IMR-90 (cell line): ENCODE measurements around the gene OR10H5. TPM values are rescaled to one million over a fixed set of nuclear protein-coding genes. Genes with fewer than 3 reads are reported as not detected.
A peak's percentile ranks its signal among the peaks of the same experiment; 100 is the strongest.

Experiments used
- ATAC-seq: fragments of 200-7000 bp; cut with Tn5 transposase; 2 replicates; pipeline ENCODE4 v1.9.1; 2020; ENCODE audit warnings: low read depth, mild to moderate bottlenecking, moderate library complexity
- BruUV-seq: library from RNA; stranded (reverse); fragments of 400-500 nt; replicated peaks from 2 replicates; lab custom pipeline; 2021; lab: Mats Ljungman, UMichigan
- CTCF ChIA-PET: fragments of 300-600 bp; formaldehyde crosslinking; extraction: SDS; loops from one replicate; lab custom pipeline; 2021; ENCODE audit warnings: antibody characterized with exemption; lab: Yijun Ruan, JAX
- POLR2A ChIA-PET: fragments of 300-600 bp; sonication (Branson Sonifier 250); formaldehyde crosslinking; loops from one replicate; lab custom pipeline; 2022; ENCODE audit warnings: antibody characterized with exemption; ENCODE audit not compliant: unreplicated experiment; lab: Charles Lee
- DNase-seq: peaks from one replicate; pipeline ENCODE4 v3.0.0; 2013
- H2AFZ ChIP-seq: replicated peaks from 2 replicates; pipeline ENCODE3; 2013; ENCODE audit warnings: low read length, mild to moderate bottlenecking; ENCODE audit not compliant: poor library complexity
- H2AK5ac ChIP-seq: 2 replicates; pipeline ENCODE4 v1.6.1; 2013; ENCODE audit warnings: low read depth, low read length, inconsistent platforms
- H2AK9ac ChIP-seq: replicated peaks from 2 replicates; pipeline ENCODE3; 2013; ENCODE audit warnings: mild to moderate bottlenecking, low read depth, low read length, moderate library complexity; ENCODE audit not compliant: poor library complexity
- H2BK120ac ChIP-seq: 2 replicates; pipeline ENCODE4 v1.6.1; 2013; ENCODE audit warnings: low read depth, low read length, inconsistent platforms
- H2BK15ac ChIP-seq: 3 replicates; pipeline ENCODE4 v1.6.1; 2013; ENCODE audit warnings: low read depth, low read length, inconsistent platforms
- H2BK20ac ChIP-seq: 2 replicates; pipeline ENCODE4 v1.6.1; 2013; ENCODE audit warnings: low read depth, mild to moderate bottlenecking, inconsistent platforms, low read length, moderate library complexity
- H2BK5ac ChIP-seq: 2 replicates; pipeline ENCODE4 v1.6.1; 2013; ENCODE audit warnings: mild to moderate bottlenecking, low read depth, low read length, inconsistent platforms; ENCODE audit not compliant: poor library complexity, severe bottlenecking
- H3K14ac ChIP-seq: replicated peaks from 2 replicates; pipeline ENCODE4 v1.6.1; 2013; ENCODE audit warnings: low read depth, low read length, inconsistent platforms
- H3K18ac ChIP-seq: 2 replicates; pipeline ENCODE4 v1.6.1; 2013; ENCODE audit warnings: low read depth, low read length, control low read depth
- H3K23ac ChIP-seq: 2 replicates; pipeline ENCODE4 v1.6.1; 2013; ENCODE audit warnings: low read depth, low read length, inconsistent platforms
- H3K27ac ChIP-seq: 2 replicates; pipeline ENCODE4 v1.5.1; 2013; ENCODE audit warnings: mild to moderate bottlenecking, control low read depth, low read length; ENCODE audit not compliant: insufficient read depth
- H3K27me3 ChIP-seq: 2 replicates; pipeline ENCODE4 v1.6.1; 2013; ENCODE audit warnings: low read length; ENCODE audit not compliant: control insufficient read depth, insufficient read depth
- H3K36me3 ChIP-seq: 2 replicates; pipeline ENCODE4 v1.6.1; 2013; ENCODE audit warnings: low read length, mixed read lengths; ENCODE audit not compliant: control insufficient read depth, insufficient read depth
- H3K4ac ChIP-seq: 2 replicates; pipeline ENCODE4 v1.6.1; 2013; ENCODE audit warnings: low read depth, low read length, inconsistent platforms
- H3K4me1 ChIP-seq: 2 replicates; pipeline ENCODE4 v1.6.1; 2013; ENCODE audit warnings: low read length, mixed read lengths; ENCODE audit not compliant: control insufficient read depth, insufficient read depth
- H3K4me2 ChIP-seq: 2 replicates; pipeline ENCODE4 v1.6.1; 2013; ENCODE audit warnings: low read depth, mild to moderate bottlenecking, control low read depth, low read length, moderate library complexity
- H3K4me3 ChIP-seq: 2 replicates; pipeline ENCODE4 v1.5.1; 2013; ENCODE audit warnings: low read depth, mild to moderate bottlenecking, control low read depth, low read length, moderate library complexity; ENCODE audit not compliant: insufficient read depth
- H3K56ac ChIP-seq: 2 replicates; pipeline ENCODE4 v1.6.1; 2013; ENCODE audit warnings: low read length, inconsistent platforms; ENCODE audit not compliant: insufficient read depth; ENCODE audit errors: extremely low read depth
- H3K79me1 ChIP-seq, 2 experiments: 2 replicates each; pipeline ENCODE4 v1.6.1; 2013; ENCODE audit warnings: low read length in 2 of 2, inconsistent platforms in 1 of 2, low read depth in 1 of 2
- H3K9ac ChIP-seq: 2 replicates; pipeline ENCODE4 v1.6.1; 2013; ENCODE audit warnings: low read depth, low read length, control low read depth
- H3K9me1 ChIP-seq: 2 replicates; pipeline ENCODE4 v1.6.1; 2013; ENCODE audit warnings: low read length, inconsistent platforms; ENCODE audit not compliant: insufficient read depth
- H3K9me3 ChIP-seq: 2 replicates; pipeline ENCODE4 v1.6.1; 2013; ENCODE audit warnings: low read length; ENCODE audit not compliant: control insufficient read depth, insufficient read depth
- H4K20me1 ChIP-seq: 2 replicates; pipeline ENCODE4 v1.6.1; 2013; ENCODE audit warnings: low read length, inconsistent platforms; ENCODE audit not compliant: insufficient read depth
- H4K5ac ChIP-seq: 2 replicates; pipeline ENCODE4 v1.6.1; 2013; ENCODE audit warnings: mild to moderate bottlenecking, low read depth, low read length, control low read depth
- H4K8ac ChIP-seq, 2 experiments: 2 replicates each; pipeline ENCODE4 v1.6.1; 2013; ENCODE audit warnings: low read depth in 2 of 2, low read length in 2 of 2, control low read depth in 1 of 2, inconsistent platforms in 1 of 2
- H4K91ac ChIP-seq: 2 replicates; pipeline ENCODE4 v1.6.1; 2013; ENCODE audit warnings: low read depth, low read length, inconsistent platforms; ENCODE audit not compliant: insufficient read depth
- CEBPB ChIP-seq: IDR thresholded peaks from 2 replicates; pipeline ENCODE4 v1.6.1; 2012; ENCODE audit warnings: low read depth, low read length, improper control_type of control experiment
- CHD1 ChIP-seq: IDR thresholded peaks from 2 replicates; pipeline ENCODE4 v1.6.1; 2012; ENCODE audit warnings: low read depth, low read length, improper control_type of control experiment
- MAFK ChIP-seq: IDR thresholded peaks from 2 replicates; pipeline ENCODE4 v1.6.1; 2012; ENCODE audit warnings: low read depth, low read length, improper control_type of control experiment
- MAZ ChIP-seq: IDR thresholded peaks from 2 replicates; pipeline ENCODE4 v1.6.1; 2012; ENCODE audit warnings: low read depth, mild to moderate bottlenecking, low read length, improper control_type of control experiment, moderate library complexity, borderline replicate concordance
- NFE2L2 ChIP-seq: fragments of 150-350 bp; IDR thresholded peaks from 2 replicates; pipeline ENCODE4 v1.6.1; 2016; ENCODE audit warnings: low read depth, mild to moderate bottlenecking, low read length
- POLR2A ChIP-seq: IDR thresholded peaks from 2 replicates; pipeline ENCODE4 v1.6.1; 2012; ENCODE audit warnings: mild to moderate bottlenecking, low read depth, low read length
- RAD21 ChIP-seq: IDR thresholded peaks from 2 replicates; pipeline ENCODE4 v1.6.1; 2012; ENCODE audit warnings: low read length, improper control_type of control experiment
- RCOR1 ChIP-seq: IDR thresholded peaks from 2 replicates; pipeline ENCODE4 v1.6.1; 2012; ENCODE audit warnings: mild to moderate bottlenecking, low read length, improper control_type of control experiment; ENCODE audit not compliant: insufficient replicate concordance
- RFX5 ChIP-seq: IDR thresholded peaks from 2 replicates; pipeline ENCODE4 v1.8.0; 2012; ENCODE audit warnings: low read depth, mild to moderate bottlenecking, low read length, moderate library complexity
- SMC3 ChIP-seq: fragments of 150-350 bp; IDR thresholded peaks from 2 replicates; pipeline ENCODE4 v1.6.1; 2016; ENCODE audit warnings: low read depth, mild to moderate bottlenecking, antibody characterized with exemption, low read length, moderate library complexity
- WGBS, 2 experiments: methylation state at CpG; one replicate each; pipeline versions ENCODE4 v1.1.5 to v1.1.7; 2013; ENCODE audit warnings: missing lambda C conversion rate in 2 of 2; ENCODE audit not compliant: insufficient read length in 1 of 2; ENCODE audit errors: extremely low coverage in 2 of 2; 5-methylcytosine and 5-hydroxymethylcytosine counted together
- dilution Hi-C: fragments of 300-500 bp; cut with HindIII; formaldehyde crosslinking; loops from one replicate; pipeline ENCODE4 v1.14.3; 2018; ENCODE audit warnings: low sequenced_read_pairs; ENCODE audit not compliant: unreplicated experiment
- in situ Hi-C: fragments of 300-500 bp; cut with MboI; formaldehyde crosslinking; loops from 3 replicates; pipeline ENCODE4 v1.14.3; 2019; ENCODE audit warnings: low sequenced_read_pairs, inconsistent platforms, mixed read lengths
- intact Hi-C: fragments of 100-400 bp; cut with micrococcal nuclease; formaldehyde crosslinking; loops from 2 replicates; pipeline ENCODE4 v1.10.0; 2022
- polyA plus RNA-seq, 3 experiments: library from polyadenylated mRNA; depleted of rRNA; stranded (reverse); fragments of >200 nt; gene quantifications; 2 replicates each; pipeline ENCODE4 v1.2.3, GENCODE V29; 2012; ENCODE audit warnings: low replicate concordance in 1 of 3
- total RNA-seq: library from RNA; depleted of rRNA; stranded (reverse); fragments of >200 nt; gene quantifications from 2 replicates; pipeline ENCODE4 v1.2.3, GENCODE V29; 2012
- TF ChIP-seq, protein P1 (sequence below): conservative IDR thresholded peaks from 2 replicates; pipeline ENCODE4 v1.5.1; 2012; ENCODE audit warnings: mild to moderate bottlenecking, low read depth, low read length, improper control_type of control experiment
- TF ChIP-seq, protein P2 (sequence below): fragments of 150-350 bp; IDR thresholded peaks from 2 replicates; pipeline ENCODE4 v1.6.1; 2017; ENCODE audit warnings: mild to moderate bottlenecking, antibody characterized with exemption, low read length, low read depth
- TF ChIP-seq, protein P3 (sequence below): fragments of 150-350 bp; IDR thresholded peaks from 2 replicates; pipeline ENCODE4 v1.6.1; 2016; ENCODE audit warnings: low read depth, mild to moderate bottlenecking, low read length, moderate library complexity, borderline replicate concordance

The OR10H5 gene
- total and polyA plus RNA-seq, 2 of the 4 experiments (the other 2 are of a cell fraction) = not detected

DNA sequence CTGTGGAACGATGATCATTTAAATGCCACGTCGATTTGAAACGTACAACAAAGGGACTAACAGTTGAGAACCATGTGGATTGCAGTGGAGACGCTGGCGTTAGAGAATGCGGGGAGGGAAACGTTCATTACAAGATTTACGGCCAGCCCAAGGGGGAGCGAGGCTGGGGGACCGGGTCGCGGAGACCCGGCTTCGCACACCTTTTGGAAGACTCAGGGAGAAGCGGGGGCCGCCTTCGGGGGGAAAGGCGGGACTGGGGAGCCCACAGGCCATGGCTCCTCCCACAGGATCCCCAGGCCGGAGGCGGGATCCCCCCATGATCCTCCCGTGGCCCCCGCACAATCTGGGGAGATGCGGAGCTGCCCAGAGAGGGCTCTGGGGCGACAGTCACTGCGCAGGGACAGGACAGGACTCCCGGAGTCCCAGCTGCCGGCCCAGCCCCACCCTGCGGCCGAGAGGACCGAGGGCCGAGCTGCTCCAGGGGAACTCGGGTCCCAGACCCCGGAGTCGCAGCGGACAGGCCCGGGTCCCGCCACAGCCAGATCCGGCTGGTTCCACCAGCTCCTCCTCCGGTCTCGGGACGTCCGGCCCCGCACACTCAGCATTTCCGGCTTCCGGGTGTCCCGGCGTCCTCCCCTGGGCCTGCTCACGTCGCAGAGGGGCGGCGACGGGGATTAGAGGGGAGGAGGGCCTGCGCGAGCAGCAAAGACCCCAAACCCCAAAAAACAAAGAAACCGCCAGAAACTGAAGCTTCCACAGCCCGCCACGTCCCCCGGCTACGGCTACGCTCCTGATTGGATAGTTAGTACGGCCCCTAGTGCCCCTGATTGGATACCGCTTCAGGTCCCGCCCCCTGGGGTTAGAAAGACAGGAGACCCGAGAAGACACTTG is 49.1 kb downstream of the OR10H5 start:
- Histone ChIP-seq H3K27ac (peak overlapping the region; percentile 72), H3K18ac (peak overlapping the region; percentile 31), H2BK5ac (peak overlapping the region; percentile 76), H4K91ac (peak overlapping the region; percentile 4; the same call in 1 of the 2 replicates), H4K8ac (peak overlapping the region; percentile 94 to 95), H3K4me3 (peak overlapping the region; percentile 82), H3K9me3 (no peaks in the 10 kb centered on the region), H2BK15ac (no peak overlapping the region), H2AK5ac (no peak overlapping the region), H2AFZ (peak overlapping the region; percentile 94), H3K56ac (peak overlapping the region; percentile 69), H3K4me2 (peak overlapping the region; percentile 77), H3K14ac (peak overlapping the region; percentile 52; the same call in 1 of the 2 replicates), H4K20me1 (no peaks in the 10 kb centered on the region), H2AK9ac (peak overlapping the region; percentile 94), H4K5ac (peak overlapping the region; percentile 69), H3K4me1 (no peaks in the 10 kb centered on the region), H2BK120ac (no peak overlapping the region), H3K9ac (peak overlapping the region; percentile 74), H2BK20ac (no peak overlapping the region), H3K79me1 (no peaks in the 10 kb centered on the region), H3K23ac (peak overlapping the region; percentile 51; the same call in 1 of the 2 replicates), H3K4ac (peak overlapping the region; percentile 41), H3K36me3 (no peaks in the 10 kb centered on the region), H3K27me3 (no peaks in the 10 kb centered on the region), H3K9me1 (no peaks in the 10 kb centered on the region)
- POLR2A ChIA-PET = interaction anchor here (0.5 kb wide), 1 partner anchor 344 kb away, joined by 4 read pairs; no protein-coding TSS in a partner anchor
- ATAC-seq (peak; percentile 100), DNase-seq (peak; percentile 88)
- BruUV-seq = no TSS peak
- in situ Hi-C loops = loop anchor here (25.0 kb wide), 1 partner anchor 351 kb away; the partner anchor contains the start of genes AP1M1 and FAM32A
- CTCF ChIA-PET = no interaction called here
- 4% methylated on average over 16 of the region's 65 CpGs; no CpG with 5 or more reads in 1 of the 2 experiments for WGBS, 2 experiments
- intact Hi-C loops = no loop called here
- dilution Hi-C loops = no loop called here
- TF ChIP-seq POLR2A (peak; percentile 59; the same call in 1 of the 2 replicates), RAD21 (no peak), CEBPB (no peak), SMC3 (no peak), CHD1 (no peak), RFX5 (no peak), NFE2L2 (no peak), RCOR1 (no peak), MAFK (peak; percentile 75), MAZ (peak; percentile 33; the same call in 1 of the 2 replicates)
- TF ChIP-seq, protein P1, sequence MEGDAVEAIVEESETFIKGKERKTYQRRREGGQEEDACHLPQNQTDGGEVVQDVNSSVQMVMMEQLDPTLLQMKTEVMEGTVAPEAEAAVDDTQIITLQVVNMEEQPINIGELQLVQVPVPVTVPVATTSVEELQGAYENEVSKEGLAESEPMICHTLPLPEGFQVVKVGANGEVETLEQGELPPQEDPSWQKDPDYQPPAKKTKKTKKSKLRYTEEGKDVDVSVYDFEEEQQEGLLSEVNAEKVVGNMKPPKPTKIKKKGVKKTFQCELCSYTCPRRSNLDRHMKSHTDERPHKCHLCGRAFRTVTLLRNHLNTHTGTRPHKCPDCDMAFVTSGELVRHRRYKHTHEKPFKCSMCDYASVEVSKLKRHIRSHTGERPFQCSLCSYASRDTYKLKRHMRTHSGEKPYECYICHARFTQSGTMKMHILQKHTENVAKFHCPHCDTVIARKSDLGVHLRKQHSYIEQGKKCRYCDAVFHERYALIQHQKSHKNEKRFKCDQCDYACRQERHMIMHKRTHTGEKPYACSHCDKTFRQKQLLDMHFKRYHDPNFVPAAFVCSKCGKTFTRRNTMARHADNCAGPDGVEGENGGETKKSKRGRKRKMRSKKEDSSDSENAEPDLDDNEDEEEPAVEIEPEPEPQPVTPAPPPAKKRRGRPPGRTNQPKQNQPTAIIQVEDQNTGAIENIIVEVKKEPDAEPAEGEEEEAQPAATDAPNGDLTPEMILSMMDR = 0 out of 2 replicates have a peak, but pooled peaks have one; percentile 0
- TF ChIP-seq, protein P2, sequence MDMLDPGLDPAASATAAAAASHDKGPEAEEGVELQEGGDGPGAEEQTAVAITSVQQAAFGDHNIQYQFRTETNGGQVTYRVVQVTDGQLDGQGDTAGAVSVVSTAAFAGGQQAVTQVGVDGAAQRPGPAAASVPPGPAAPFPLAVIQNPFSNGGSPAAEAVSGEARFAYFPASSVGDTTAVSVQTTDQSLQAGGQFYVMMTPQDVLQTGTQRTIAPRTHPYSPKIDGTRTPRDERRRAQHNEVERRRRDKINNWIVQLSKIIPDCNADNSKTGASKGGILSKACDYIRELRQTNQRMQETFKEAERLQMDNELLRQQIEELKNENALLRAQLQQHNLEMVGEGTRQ = no peak
- TF ChIP-seq, protein P3, sequence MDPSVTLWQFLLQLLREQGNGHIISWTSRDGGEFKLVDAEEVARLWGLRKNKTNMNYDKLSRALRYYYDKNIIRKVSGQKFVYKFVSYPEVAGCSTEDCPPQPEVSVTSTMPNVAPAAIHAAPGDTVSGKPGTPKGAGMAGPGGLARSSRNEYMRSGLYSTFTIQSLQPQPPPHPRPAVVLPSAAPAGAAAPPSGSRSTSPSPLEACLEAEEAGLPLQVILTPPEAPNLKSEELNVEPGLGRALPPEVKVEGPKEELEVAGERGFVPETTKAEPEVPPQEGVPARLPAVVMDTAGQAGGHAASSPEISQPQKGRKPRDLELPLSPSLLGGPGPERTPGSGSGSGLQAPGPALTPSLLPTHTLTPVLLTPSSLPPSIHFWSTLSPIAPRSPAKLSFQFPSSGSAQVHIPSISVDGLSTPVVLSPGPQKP = no peak
